ENCODE measurements around the gene NFIB.
A peak's percentile ranks its signal among the peaks of the same experiment; 100 is the strongest.

The NFIB gene

DNA sequence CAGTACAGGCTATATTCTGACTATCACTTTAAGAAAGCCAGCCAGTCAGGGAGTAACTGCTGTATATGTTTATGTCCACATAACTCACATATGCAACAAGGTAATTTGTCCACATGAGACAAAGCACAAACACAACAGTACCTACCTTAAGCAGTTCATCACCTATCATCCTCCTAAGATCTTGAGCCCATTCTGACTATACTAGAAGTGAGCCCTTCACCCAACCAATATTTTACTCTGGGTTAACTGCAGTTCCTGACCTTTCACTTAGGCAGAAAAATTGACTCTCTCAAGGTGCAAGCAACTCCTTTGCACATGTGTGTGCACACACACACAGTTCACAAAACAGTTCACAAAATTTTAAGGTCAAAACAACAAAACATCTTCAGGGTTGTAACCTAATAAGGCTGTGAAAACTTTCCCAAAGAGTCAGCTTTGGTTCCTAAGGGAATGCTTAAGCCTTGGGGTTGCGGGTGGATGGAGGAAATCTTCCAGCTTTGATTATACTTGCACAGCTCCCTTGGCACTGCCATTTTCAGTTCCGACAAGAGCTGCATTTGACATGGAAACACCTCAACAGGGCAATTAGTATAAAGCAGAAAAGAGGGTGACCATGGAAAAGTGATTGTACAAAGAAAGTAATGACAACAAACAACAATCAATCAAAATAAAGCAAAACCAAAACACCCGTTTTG is 215.3 kb downstream of the NFIB start:
- no peak overlapping the region for H3K4me3 ChIP-seq (replicated peaks; ENCODE audit: low read depth, low read length)
- no peak for DNase-seq (ENCODE audit: low read depth)
- TF ChIP-seq, protein P1, sequence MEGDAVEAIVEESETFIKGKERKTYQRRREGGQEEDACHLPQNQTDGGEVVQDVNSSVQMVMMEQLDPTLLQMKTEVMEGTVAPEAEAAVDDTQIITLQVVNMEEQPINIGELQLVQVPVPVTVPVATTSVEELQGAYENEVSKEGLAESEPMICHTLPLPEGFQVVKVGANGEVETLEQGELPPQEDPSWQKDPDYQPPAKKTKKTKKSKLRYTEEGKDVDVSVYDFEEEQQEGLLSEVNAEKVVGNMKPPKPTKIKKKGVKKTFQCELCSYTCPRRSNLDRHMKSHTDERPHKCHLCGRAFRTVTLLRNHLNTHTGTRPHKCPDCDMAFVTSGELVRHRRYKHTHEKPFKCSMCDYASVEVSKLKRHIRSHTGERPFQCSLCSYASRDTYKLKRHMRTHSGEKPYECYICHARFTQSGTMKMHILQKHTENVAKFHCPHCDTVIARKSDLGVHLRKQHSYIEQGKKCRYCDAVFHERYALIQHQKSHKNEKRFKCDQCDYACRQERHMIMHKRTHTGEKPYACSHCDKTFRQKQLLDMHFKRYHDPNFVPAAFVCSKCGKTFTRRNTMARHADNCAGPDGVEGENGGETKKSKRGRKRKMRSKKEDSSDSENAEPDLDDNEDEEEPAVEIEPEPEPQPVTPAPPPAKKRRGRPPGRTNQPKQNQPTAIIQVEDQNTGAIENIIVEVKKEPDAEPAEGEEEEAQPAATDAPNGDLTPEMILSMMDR (IDR thresholded peaks at IDR 0.05; ENCODE audit: low read length, missing control alignments) = no peak

DNA sequence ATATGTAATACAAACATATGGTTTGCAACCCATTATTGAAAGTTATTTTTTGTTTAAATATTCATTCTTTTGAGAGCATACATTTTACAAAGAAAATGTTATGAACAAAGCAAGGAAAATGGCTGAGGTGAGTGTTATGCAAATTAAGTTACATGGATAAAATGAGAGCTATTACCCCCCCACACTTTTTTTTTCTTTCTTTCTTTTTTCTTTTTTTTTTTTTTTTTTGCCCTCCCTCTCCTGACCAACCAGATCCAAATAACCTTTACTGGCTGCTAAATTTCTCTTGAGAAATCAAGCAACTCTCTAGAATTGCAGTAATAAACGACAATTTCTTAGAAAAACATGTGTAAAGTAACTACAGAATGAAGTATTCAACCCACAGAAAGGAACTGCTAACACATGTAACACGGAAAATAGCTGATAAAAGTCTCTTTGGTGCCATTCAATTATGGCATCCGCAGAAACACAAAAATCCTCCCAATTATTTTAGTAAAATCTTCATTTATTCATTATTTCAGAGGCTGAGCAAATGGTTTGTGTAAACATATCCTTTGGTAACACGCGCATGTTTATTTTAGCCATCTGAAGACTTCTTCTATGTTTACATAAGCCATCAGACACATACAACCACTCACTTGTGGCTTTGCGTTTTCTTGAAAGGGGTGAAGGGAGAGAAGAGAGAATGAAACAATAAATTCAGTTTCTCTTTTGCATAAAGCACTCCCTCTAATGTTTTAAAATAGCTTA is 216.1 kb downstream of the NFIB start:
- DNase-seq (ENCODE audit: low read depth) = no peak
- H3K4me3 ChIP-seq (replicated peaks; ENCODE audit: low read depth, low read length) = no peak overlapping the region
- TF ChIP-seq, protein P1 (IDR thresholded peaks at IDR 0.05; ENCODE audit: low read length, missing control alignments) = no peak

DNA sequence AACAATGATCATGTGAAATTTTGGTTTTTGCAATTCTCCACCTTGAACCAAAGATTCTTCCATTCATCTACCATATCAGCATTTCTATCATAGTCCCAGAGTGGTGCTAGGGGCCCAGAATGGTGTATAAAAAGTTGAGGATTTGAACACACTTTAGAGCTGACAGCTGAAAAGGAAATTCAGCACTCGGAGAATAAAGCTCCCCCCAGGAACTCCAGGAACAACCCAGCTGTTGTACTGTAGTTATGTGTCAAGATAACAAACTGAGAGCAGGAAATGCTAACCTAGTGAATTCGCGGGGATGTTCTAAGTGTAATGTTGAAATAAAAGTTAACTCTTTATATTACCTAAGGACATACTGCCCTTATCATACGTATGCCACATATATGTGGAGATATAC is 216.7 kb downstream of the NFIB start:
- H3K4me3 ChIP-seq (replicated peaks; ENCODE audit: low read depth, low read length) = peak overlapping the region; percentile 34
- DNase-seq (ENCODE audit: low read depth) = peak; percentile 90
- TF ChIP-seq, protein P1 (IDR thresholded peaks at IDR 0.05; ENCODE audit: low read length, missing control alignments) = no peak

DNA sequence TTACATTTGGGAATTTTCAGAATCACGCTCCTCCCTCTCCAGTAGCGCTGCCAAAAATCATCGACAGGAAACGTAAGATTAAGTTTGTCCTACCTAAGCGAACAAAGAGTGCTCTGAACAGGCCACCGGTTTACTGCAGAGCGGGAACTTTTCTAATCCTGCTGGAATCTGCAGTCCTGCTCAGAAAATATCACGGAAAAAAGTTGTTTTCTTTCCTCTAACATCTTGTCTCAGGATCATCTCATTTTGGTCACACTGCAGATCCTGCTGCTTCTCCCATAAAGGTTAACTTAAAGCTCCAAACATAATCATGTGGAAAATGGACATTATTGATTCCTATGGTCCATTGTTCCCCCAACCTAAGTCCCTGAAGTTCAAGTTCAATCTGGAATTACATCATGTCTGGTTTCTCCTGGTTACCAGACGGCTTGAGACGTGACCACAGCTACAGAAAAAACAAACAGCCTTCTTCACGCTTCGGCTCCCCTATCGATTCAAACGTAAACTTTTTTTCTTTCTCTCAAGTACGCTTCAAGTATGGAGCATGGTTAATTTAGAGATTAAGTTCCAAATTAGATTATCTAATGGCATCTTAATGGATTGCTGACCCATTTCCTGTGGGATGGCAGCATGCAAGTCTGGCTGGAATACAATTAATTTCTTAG is 217.6 kb downstream of the NFIB start:
- H3K4me3 ChIP-seq (replicated peaks; ENCODE audit: low read depth, low read length) = peak overlapping the region; percentile 34
- DNase-seq (ENCODE audit: low read depth) = peak; percentile 89
- TF ChIP-seq, protein P1 (IDR thresholded peaks at IDR 0.05; ENCODE audit: low read length, missing control alignments) = no peak

DNA sequence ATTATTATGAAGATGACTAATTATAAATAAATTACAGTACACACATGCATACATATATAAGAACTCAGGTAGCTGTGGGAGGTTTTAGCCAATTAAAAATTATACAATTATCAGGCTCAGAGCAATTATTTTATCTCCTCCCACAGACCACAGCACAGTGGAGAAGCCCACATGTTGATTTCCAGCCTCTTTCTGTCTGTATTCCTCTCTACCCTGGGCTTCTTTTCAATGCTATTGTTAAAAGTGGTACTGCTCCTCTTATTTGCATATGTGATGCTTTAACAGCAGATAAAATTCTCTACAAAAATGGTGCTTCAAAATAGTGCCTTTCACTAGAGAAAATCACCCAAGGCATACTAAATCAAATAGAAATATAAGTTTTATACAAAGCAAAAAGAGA is 218.7 kb downstream of the NFIB start:
- H3K4me3 ChIP-seq (replicated peaks; ENCODE audit: low read depth, low read length) = no peak overlapping the region
- TF ChIP-seq, protein P1 (IDR thresholded peaks at IDR 0.05; ENCODE audit: low read length, missing control alignments) = no peak
- no peak for DNase-seq (ENCODE audit: low read depth)

DNA sequence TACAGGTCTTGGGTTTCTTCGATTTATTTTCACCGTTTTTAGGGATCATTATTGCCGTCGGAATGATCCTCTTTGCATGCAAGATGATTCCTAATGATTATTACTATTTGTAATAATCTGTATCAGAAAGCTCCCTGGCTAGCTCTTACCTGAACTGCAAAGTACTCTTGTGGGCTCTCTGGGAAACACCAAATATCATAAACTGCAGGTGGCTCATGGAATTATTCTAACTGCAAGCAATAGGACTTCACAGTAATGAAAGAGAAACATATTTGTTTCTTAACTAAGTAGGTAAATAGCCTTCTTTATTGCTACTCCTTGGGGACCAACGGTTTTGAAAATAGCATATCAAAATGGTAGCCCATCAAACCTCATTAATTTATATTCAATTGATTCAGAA is 219.4 kb downstream of the NFIB start:
- no peak for DNase-seq (ENCODE audit: low read depth)
- H3K4me3 ChIP-seq (replicated peaks; ENCODE audit: low read depth, low read length) = no peak overlapping the region
- TF ChIP-seq, protein P1 (IDR thresholded peaks at IDR 0.05; ENCODE audit: low read length, missing control alignments) = no peak
